Measurements from ENCODE around the gene SEMA4B. TPM values are rescaled to one million over a fixed set of nuclear protein-coding genes. Genes with fewer than 3 reads are reported as not detected.

The SEMA4B gene
- polyA plus RNA-seq, 1 donor: 57.7 TPM

DNA sequence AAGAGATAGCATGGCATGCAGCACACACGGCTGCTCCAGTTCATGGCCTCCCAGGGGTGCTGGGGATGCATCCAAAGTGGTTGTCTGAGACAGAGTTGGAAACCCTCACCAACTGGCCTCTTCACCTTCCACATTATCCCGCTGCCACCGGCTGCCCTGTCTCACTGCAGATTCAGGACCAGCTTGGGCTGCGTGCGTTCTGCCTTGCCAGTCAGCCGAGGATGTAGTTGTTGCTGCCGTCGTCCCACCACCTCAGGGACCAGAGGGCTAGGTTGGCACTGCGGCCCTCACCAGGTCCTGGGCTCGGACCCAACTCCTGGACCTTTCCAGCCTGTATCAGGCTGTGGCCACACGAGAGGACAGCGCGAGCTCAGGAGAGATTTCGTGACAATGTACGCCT is 27.8 kb downstream of the SEMA4B start:
- no peak for DNase-seq
- Histone ChIP-seq H3K4me1 (ENCODE audit: control insufficient read depth, insufficient read depth, low read length) (peaks cover 25% of the 10 kb centered on the region), H3K4me3 (ENCODE audit: low read length) (no peak overlapping the region), H3K9me3 (ENCODE audit: control insufficient read depth, low read depth, low read length) (no peaks in the 10 kb centered on the region), H3K27me3 (ENCODE audit: control insufficient read depth, insufficient read depth, low read length) (no peaks in the 10 kb centered on the region), H3K36me3 (ENCODE audit: control insufficient read depth, insufficient read depth, low read length) (peaks cover 78% of the 10 kb centered on the region), H3K27ac (ENCODE audit: low read length) (no peak overlapping the region)
- WGBS (ENCODE audit: insufficient coverage, low lambda C conversion rate): no CpG with 5 or more reads among the region's 15 CpGs

DNA sequence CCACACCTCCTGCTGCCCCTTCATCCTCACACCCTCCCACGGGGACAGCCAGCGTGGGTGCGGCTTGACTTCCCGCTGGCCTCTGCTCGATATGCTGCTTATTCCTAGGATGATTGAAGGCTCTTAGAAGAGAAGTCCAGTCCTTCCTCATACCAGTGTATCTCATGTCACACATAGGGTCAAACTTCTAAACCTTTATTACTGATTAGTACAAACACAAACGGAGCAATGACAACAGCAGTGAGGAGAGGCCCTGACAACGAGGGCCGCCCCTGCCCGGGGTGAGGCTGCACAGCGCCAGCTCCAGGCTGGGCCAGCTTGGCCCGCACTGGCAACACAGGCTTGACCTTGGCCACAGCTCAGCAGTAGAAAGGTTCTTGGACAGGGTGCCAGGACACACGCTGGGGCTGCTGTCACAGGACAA is 29.0 kb downstream of the SEMA4B start:
- H3K36me3 ChIP-seq (ENCODE audit: control insufficient read depth, insufficient read depth, low read length): peaks cover 67% of the 10 kb centered on the region
- WGBS (ENCODE audit: insufficient coverage, low lambda C conversion rate): no CpG with 5 or more reads among the region's 12 CpGs
- DNase-seq: peak; percentile 56 to 74
- H3K27ac ChIP-seq (ENCODE audit: low read length): peak overlapping the region; percentile 54
- H3K27me3 ChIP-seq (ENCODE audit: control insufficient read depth, insufficient read depth, low read length): no peaks in the 10 kb centered on the region
- H3K4me3 ChIP-seq (ENCODE audit: low read length): no peak overlapping the region
- peaks cover 31% of the 10 kb centered on the region for H3K4me1 ChIP-seq (ENCODE audit: control insufficient read depth, insufficient read depth, low read length)
- no peaks in the 10 kb centered on the region for H3K9me3 ChIP-seq (ENCODE audit: control insufficient read depth, low read depth, low read length)

DNA sequence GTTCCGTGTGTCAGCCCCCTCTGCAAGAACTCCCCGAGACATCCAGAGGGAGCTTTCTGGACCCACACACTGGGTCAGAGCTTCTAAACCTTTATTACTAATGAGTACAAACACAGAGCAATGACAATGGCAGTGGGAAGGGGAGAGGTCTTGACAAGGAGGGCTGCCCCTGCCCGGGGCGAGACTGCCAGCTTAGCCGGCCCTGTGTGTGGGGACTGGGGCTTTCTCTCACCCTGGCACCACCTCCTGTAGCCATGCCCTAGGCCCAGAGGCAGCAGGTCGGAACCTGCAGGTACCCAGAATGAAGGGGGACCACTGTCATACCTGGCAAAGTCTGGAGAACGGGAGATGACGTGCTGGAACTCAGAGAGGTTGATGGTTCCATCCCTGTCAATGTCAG is 29.5 kb downstream of the SEMA4B start:
- no CpG with 5 or more reads among the region's 8 CpGs for WGBS (ENCODE audit: insufficient coverage, low lambda C conversion rate)
- Histone ChIP-seq H3K4me3 (ENCODE audit: low read length) (no peak overlapping the region), H3K36me3 (ENCODE audit: control insufficient read depth, insufficient read depth, low read length) (peaks cover 62% of the 10 kb centered on the region), H3K4me1 (ENCODE audit: control insufficient read depth, insufficient read depth, low read length) (peaks cover 31% of the 10 kb centered on the region), H3K27me3 (ENCODE audit: control insufficient read depth, insufficient read depth, low read length) (no peaks in the 10 kb centered on the region), H3K27ac (ENCODE audit: low read length) (peak overlapping the region; percentile 54), H3K9me3 (ENCODE audit: control insufficient read depth, low read depth, low read length) (no peaks in the 10 kb centered on the region)
- no peak for DNase-seq

DNA sequence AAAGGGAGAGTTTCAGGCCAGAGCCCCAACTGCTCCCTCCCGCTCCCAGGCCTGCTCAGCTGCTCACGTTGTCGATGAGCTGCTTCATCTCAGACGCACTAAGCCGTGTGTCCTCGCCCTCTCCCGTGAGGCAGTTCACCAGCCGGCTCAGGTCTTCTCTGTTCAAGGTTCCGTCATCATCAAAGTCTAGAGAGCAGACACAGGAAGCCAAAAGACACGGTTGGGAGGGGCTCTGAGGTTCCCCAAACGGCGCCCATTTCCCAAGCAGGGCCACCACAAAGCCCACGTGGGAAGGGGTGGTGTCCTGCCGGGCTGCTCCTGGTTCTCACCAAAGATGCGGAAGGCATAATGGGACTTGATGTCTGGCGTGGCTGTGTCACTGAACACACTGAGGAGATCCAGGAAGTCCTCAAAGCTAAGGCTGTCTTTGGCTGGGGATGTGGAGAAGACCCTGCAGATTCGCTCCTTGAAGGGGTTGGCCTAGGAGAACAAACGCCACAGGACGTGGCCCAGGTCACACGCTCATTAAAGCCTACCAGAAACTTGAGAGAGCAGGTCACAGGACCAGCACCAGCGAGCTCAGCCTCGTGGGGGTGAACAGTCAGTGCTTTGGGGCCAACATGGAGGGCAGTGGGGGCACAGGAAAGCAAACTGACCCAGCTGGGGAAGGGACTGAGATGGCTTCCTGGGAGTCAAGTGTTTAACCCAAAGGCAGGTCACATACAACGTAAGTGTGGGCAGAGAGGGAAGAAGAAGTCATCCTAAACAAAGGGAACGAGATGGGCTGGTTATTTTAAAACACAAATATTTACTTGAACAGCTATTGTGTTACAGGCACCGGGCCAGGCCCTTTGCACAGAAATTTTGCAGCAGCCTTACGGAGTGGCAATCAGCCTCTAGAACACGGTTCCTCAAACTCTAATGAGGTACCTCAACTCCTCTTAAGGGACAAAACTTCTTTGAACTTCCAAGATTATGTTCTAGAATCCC is 30.2 kb downstream of the SEMA4B start:
- 80% methylated on average over 1 of the region's 27 CpGs for WGBS (ENCODE audit: insufficient coverage, low lambda C conversion rate)
- peak in 1 of 2 donors; percentile 26 for DNase-seq
- H3K9me3 ChIP-seq (ENCODE audit: control insufficient read depth, low read depth, low read length): no peaks in the 10 kb centered on the region
- H3K36me3 ChIP-seq (ENCODE audit: control insufficient read depth, insufficient read depth, low read length): peaks cover 56% of the 10 kb centered on the region
- no peaks in the 10 kb centered on the region for H3K27me3 ChIP-seq (ENCODE audit: control insufficient read depth, insufficient read depth, low read length)
- peaks cover 31% of the 10 kb centered on the region for H3K4me1 ChIP-seq (ENCODE audit: control insufficient read depth, insufficient read depth, low read length)
- no peak overlapping the region for H3K4me3 ChIP-seq (ENCODE audit: low read length)
- no peak overlapping the region for H3K27ac ChIP-seq (ENCODE audit: low read length)

DNA sequence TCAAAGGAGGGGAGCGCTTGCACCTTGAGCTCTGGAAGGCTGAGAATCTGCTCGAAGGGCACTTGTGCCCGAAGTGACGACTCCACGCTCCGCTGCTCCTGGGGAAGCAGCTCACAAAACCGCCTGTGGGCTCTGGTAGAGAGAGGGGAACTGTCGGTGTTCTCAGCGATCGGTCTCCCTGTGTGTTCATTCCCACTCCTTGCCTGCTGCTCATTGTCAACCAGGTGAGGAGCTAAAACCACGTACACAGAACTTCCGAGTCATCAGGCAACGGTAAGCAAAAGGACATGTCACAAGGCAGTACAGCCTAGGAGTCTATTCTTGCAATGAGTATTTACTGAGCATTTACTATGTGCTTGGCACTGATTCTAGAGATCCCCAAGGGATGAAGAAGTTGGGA is 31.1 kb downstream of the SEMA4B start:
- Histone ChIP-seq H3K9me3 (ENCODE audit: control insufficient read depth, low read depth, low read length) (no peaks in the 10 kb centered on the region), H3K27me3 (ENCODE audit: control insufficient read depth, insufficient read depth, low read length) (no peaks in the 10 kb centered on the region), H3K27ac (ENCODE audit: low read length) (peak overlapping the region; percentile 97), H3K4me1 (ENCODE audit: control insufficient read depth, insufficient read depth, low read length) (peaks cover 31% of the 10 kb centered on the region), H3K4me3 (ENCODE audit: low read length) (peak overlapping the region; percentile 82), H3K36me3 (ENCODE audit: control insufficient read depth, insufficient read depth, low read length) (peaks cover 52% of the 10 kb centered on the region)
- DNase-seq: no peak
- WGBS (ENCODE audit: insufficient coverage, low lambda C conversion rate): no CpG with 5 or more reads among the region's 13 CpGs

DNA sequence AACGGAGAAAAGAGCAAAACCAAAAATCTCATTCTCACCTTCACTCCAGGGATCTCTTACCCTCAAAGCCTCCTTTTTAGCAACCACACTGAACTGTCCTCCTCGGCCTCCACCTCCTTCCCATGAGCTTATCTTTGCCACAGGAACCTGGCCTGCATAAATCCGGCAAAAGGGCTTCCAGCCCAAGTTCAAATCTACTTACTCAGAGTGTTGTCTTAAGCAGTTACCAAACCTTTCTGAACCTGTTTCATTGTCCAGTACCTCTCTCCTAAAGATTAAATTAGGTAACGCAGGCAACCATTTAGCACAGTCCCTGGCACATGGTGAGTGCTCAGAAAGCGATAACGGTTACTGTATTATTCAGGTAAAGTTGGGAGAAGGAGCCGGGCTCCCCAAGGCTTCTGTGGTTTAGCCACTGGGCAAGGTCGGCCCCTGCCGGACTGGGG is 31.8 kb downstream of the SEMA4B start:
- no peaks in the 10 kb centered on the region for H3K9me3 ChIP-seq (ENCODE audit: control insufficient read depth, low read depth, low read length)
- peaks cover 44% of the 10 kb centered on the region for H3K36me3 ChIP-seq (ENCODE audit: control insufficient read depth, insufficient read depth, low read length)
- peak overlapping the region; percentile 82 for H3K4me3 ChIP-seq (ENCODE audit: low read length)
- no peaks in the 10 kb centered on the region for H3K27me3 ChIP-seq (ENCODE audit: control insufficient read depth, insufficient read depth, low read length)
- peak overlapping the region; percentile 97 for H3K27ac ChIP-seq (ENCODE audit: low read length)
- 40% methylated on average over 2 of the region's 9 CpGs for WGBS (ENCODE audit: insufficient coverage, low lambda C conversion rate)
- H3K4me1 ChIP-seq (ENCODE audit: control insufficient read depth, insufficient read depth, low read length): peaks cover 31% of the 10 kb centered on the region
- DNase-seq: no peak

DNA sequence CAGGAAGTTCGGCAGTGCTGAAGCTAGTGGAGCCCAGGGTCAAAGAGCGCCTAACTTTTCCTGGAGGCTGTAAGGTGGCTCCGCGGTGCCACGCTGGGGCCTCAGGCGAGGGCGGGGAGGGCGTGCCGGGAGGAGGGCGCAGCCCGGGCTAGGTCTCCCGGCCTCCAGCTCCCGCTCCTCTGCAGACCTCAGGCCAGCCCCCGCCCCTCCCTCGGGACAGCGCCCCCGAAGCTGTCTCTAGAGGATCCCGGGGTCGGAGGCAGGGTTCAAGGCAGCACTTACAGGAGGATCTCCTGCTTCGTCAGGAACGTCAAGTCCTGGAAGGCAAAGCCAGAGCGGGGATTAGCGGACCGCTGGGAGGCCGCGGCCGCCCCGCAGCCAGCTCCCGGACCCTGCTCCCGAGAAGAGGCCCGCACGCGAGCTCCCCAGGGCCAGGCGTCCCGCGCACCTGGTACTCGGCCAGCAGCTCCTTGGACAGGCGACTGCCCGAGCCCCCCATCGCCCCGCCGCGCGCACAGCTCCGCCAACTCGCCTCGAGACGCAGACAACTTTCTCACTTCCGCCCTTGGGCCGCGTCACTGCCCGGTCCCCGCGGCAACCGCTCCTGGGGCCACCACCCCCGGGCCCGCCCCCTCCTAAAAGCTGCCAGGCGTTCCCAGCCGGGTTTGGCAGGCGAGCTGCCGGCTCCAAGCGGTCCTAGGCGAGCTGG is 32.4 kb downstream of the SEMA4B start, which contains the start of gene CIB1:
Gene CIB1 (minus strand): TSS at position 555 of the 709 bp plus-strand sequence. CDS start 56 bp downstream, at position 499.
- peak within 1 kb of the TSS; percentile 97 for H3K27ac ChIP-seq (ENCODE audit: low read length)
- no peaks in the 10 kb centered on the region for H3K27me3 ChIP-seq (ENCODE audit: control insufficient read depth, insufficient read depth, low read length)
- peak within 1 kb of the TSS; percentile 85 for H3K4me3 ChIP-seq (ENCODE audit: low read length)
- peaks cover 31% of the 10 kb centered on the region for H3K4me1 ChIP-seq (ENCODE audit: control insufficient read depth, insufficient read depth, low read length)
- no CpG with 5 or more reads among the region's 63 CpGs for WGBS (ENCODE audit: insufficient coverage, low lambda C conversion rate)
- peaks cover 42% of the 10 kb centered on the region for H3K36me3 ChIP-seq (ENCODE audit: control insufficient read depth, insufficient read depth, low read length)
- no peaks in the 10 kb centered on the region for H3K9me3 ChIP-seq (ENCODE audit: control insufficient read depth, low read depth, low read length)
- peak; percentile 91 to 96 for DNase-seq

DNA sequence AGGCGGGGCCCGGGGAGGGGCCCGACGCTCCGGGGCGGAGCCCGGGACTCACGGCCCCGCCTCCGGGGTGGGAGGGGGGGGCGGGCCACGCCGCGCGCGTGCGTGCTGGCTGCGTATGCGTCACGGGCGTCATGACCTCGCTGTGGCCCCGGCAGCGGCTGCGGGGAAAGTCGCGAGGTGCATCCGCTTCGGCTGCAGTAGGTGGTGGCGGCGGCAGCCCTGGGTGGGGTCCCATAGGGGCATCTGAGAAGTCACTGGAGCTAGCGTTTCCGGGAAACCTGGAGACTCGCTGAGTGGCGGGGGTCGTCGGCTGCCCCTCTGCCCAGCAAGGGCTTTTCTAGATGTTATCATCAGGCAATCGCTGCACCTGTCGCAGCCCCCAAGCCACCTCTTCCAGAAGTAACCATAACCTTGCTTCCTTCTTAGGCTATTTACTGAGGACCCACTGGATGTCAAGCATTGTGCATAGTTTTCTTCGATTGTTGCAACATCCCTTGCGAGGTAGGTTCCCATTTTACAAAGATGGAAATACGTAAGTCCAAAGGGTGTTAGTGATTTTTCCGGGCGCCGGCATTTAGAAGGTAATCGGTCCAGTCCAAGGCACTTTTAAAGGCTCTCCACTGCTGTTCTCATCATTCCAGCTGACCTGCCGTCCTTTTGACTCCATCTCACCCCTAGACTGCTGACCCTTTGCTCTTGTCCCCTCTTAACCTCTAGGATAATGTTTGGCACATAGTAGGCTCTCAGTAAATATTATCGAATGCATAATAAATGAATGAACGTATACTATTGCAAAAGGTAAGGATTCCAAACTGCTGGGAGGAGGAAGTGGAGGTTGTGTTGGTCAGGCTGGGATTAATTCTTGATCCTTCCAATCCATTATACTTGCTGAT is 33.2 kb downstream of the SEMA4B start, which contains the start of gene GDPGP1:
Gene GDPGP1 (plus strand): TSS at position 114 of the 893 bp plus-strand sequence. CDS start 6,700 bp downstream, outside the sequence.
- H3K36me3 ChIP-seq (ENCODE audit: control insufficient read depth, insufficient read depth, low read length): peaks cover 38% of the 10 kb centered on the region
- peaks cover 31% of the 10 kb centered on the region for H3K4me1 ChIP-seq (ENCODE audit: control insufficient read depth, insufficient read depth, low read length)
- peak in 1 of 2 donors; percentile 99 for DNase-seq

DNA sequence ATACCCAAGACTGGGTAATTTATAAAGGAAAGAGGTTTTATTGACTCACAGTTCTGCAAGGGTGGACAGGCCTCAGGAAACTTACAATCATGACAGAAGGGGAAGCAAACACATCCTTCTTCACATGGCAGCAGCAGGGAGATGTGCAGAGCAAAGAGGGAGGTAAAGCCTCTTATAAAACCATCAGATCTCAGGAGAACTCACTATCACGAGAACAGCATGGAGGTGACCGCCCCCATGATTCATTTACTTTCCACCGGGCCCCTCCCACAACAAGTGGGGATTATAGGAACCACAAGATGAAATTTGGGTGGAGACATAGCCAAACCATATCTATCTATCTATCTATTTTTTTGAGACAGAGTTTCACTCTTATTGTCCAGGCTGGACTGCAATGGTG is 38.2 kb downstream of the SEMA4B start:
- no peaks in the 10 kb centered on the region for H3K9me3 ChIP-seq (ENCODE audit: control insufficient read depth, low read depth, low read length)
- no CpG with 5 or more reads among the region's 3 CpGs for WGBS (ENCODE audit: insufficient coverage, low lambda C conversion rate)
- peaks cover 28% of the 10 kb centered on the region for H3K36me3 ChIP-seq (ENCODE audit: control insufficient read depth, insufficient read depth, low read length)
- DNase-seq: no peak
- no peak overlapping the region for H3K27ac ChIP-seq (ENCODE audit: low read length)
- H3K27me3 ChIP-seq (ENCODE audit: control insufficient read depth, insufficient read depth, low read length): no peaks in the 10 kb centered on the region
- H3K4me1 ChIP-seq (ENCODE audit: control insufficient read depth, insufficient read depth, low read length): peaks cover 7% of the 10 kb centered on the region
- no peak overlapping the region for H3K4me3 ChIP-seq (ENCODE audit: low read length)

More for the DNA sequence above, 33.2 kb downstream of the SEMA4B start, which contains the start of gene GDPGP1:
- Histone ChIP-seq H3K9me3 (ENCODE audit: control insufficient read depth, low read depth, low read length) (no peaks in the 10 kb centered on the region), H3K27me3 (ENCODE audit: control insufficient read depth, insufficient read depth, low read length) (no peaks in the 10 kb centered on the region), H3K4me3 (ENCODE audit: low read length) (peak within 1 kb of the TSS; percentile 85), H3K27ac (ENCODE audit: low read length) (peak within 1 kb of the TSS; percentile 97)
- WGBS (ENCODE audit: insufficient coverage, low lambda C conversion rate): 65% methylated on average over 2 of the region's 49 CpGs
